H9 (cell line): ENCODE results near the gene ITGAE. TPM values are rescaled to one million over a fixed set of nuclear protein-coding genes. Genes with fewer than 3 reads are reported as not detected.

Experiments
- DNase-seq: peaks from one replicate; pipeline ENCODE4 v3.0.0-alpha.2; 2017
- H2AFZ ChIP-seq: one replicate; pipeline ENCODE4 v1.6.1; 2013; ENCODE audit warnings: mild to moderate bottlenecking, low read length, control low read depth, moderate library complexity
- H2AK5ac ChIP-seq: 2 replicates; pipeline ENCODE4 v1.6.1; 2013; ENCODE audit warnings: low read length, control low read depth, mixed read lengths; ENCODE audit not compliant: insufficient read length
- H2BK120ac ChIP-seq: one replicate; pipeline ENCODE4 v1.6.1; 2013; ENCODE audit warnings: low read depth, mild to moderate bottlenecking, low read length, control low read depth, inconsistent platforms; ENCODE audit not compliant: poor library complexity, severe bottlenecking
- H2BK12ac ChIP-seq: 2 replicates; pipeline ENCODE4 v1.6.1; 2013; ENCODE audit warnings: low read length, control low read depth, mixed read lengths, low read depth; ENCODE audit not compliant: insufficient read length
- H2BK15ac ChIP-seq: 2 replicates; pipeline ENCODE4 v1.6.1; 2013; ENCODE audit warnings: low read depth, low read length, control low read depth
- H2BK20ac ChIP-seq: one replicate; pipeline ENCODE4 v1.6.1; 2013; ENCODE audit warnings: low read depth, mild to moderate bottlenecking, low read length, control low read depth, inconsistent platforms; ENCODE audit not compliant: poor library complexity, severe bottlenecking
- H2BK5ac ChIP-seq: 2 replicates; pipeline ENCODE4 v1.6.1; 2013; ENCODE audit warnings: low read length, control low read depth, mixed read lengths; ENCODE audit not compliant: insufficient read length
- H3K14ac ChIP-seq: 2 replicates; pipeline ENCODE4 v1.6.1; 2013; ENCODE audit warnings: low read length, control low read depth; ENCODE audit not compliant: insufficient read depth
- H3K18ac ChIP-seq: 2 replicates; pipeline ENCODE4 v1.6.1; 2013; ENCODE audit warnings: low read depth, mild to moderate bottlenecking, mixed read lengths, low read length, control low read depth; ENCODE audit not compliant: insufficient read length
- H3K23ac ChIP-seq: 2 replicates; pipeline ENCODE4 v1.6.1; 2013; ENCODE audit warnings: low read length, control low read depth, mixed read lengths, low read depth; ENCODE audit not compliant: insufficient read length
- H3K23me2 ChIP-seq: 2 replicates; pipeline ENCODE4 v1.6.1; 2013; ENCODE audit warnings: low read depth, mild to moderate bottlenecking, mixed read lengths, low read length, control low read depth; ENCODE audit not compliant: insufficient read length, poor library complexity, severe bottlenecking
- H3K27ac ChIP-seq: 2 replicates; pipeline ENCODE4 v1.5.1; 2013; ENCODE audit warnings: low read length, control low read depth, mixed read lengths, low read depth; ENCODE audit not compliant: insufficient read length
- H3K27me3 ChIP-seq: 2 replicates; pipeline ENCODE4 v1.6.1; 2013; ENCODE audit warnings: low read length, control low read depth, inconsistent platforms; ENCODE audit not compliant: insufficient read depth
- H3K4ac ChIP-seq: 2 replicates; pipeline ENCODE4 v1.6.1; 2013; ENCODE audit warnings: low read depth, mild to moderate bottlenecking, control low read depth, inconsistent platforms, low read length, moderate library complexity
- H3K4me1 ChIP-seq: 2 replicates; pipeline ENCODE4 v1.6.1; 2013; ENCODE audit warnings: low read length, control low read depth, inconsistent platforms; ENCODE audit not compliant: insufficient read depth
- H3K4me2 ChIP-seq: 2 replicates; pipeline ENCODE4 v1.6.1; 2013; ENCODE audit warnings: low read length, control low read depth, mixed read lengths; ENCODE audit not compliant: insufficient read length, insufficient read depth
- H3K56ac ChIP-seq: 2 replicates; pipeline ENCODE4 v1.6.1; 2013; ENCODE audit warnings: low read depth, mild to moderate bottlenecking, mixed read lengths, low read length, control low read depth; ENCODE audit not compliant: insufficient read length
- H3K79me1 ChIP-seq: 2 replicates; pipeline ENCODE4 v1.6.1; 2013; ENCODE audit warnings: low read depth, mild to moderate bottlenecking, moderate library complexity, low read length, control low read depth, inconsistent platforms; ENCODE audit not compliant: insufficient read depth, poor library complexity, severe bottlenecking
- H3K79me2 ChIP-seq: 2 replicates; pipeline ENCODE4 v1.6.1; 2013; ENCODE audit warnings: low read length, control low read depth, inconsistent platforms; ENCODE audit not compliant: insufficient read depth
- H3K9ac ChIP-seq: 2 replicates; pipeline ENCODE4 v1.6.1; 2013; ENCODE audit warnings: low read length, control low read depth, mixed read lengths; ENCODE audit not compliant: insufficient read length; ENCODE audit errors: extremely low read depth
- H3K9me3 ChIP-seq: one replicate; pipeline ENCODE4 v1.6.1; 2013; ENCODE audit warnings: low read depth, low read length, inconsistent platforms; ENCODE audit not compliant: control insufficient read depth
- H3T11ph ChIP-seq: one replicate; pipeline ENCODE4 v1.6.1; 2013; ENCODE audit warnings: mild to moderate bottlenecking, low read length, control low read depth, inconsistent platforms
- H4K20me1 ChIP-seq: one replicate; pipeline ENCODE4 v1.6.1; 2013; ENCODE audit not compliant: control insufficient read depth, insufficient read length, insufficient read depth
- H4K5ac ChIP-seq: 2 replicates; pipeline ENCODE4 v1.6.1; 2013; ENCODE audit warnings: low read depth, mild to moderate bottlenecking, mixed read lengths, low read length, control low read depth; ENCODE audit not compliant: insufficient read length
- H4K8ac ChIP-seq: replicated peaks from 2 replicates; pipeline ENCODE4 v1.6.1; 2013; ENCODE audit warnings: low read length, control low read depth, mixed read lengths, low read depth; ENCODE audit not compliant: insufficient read length
- H4K91ac ChIP-seq: 2 replicates; pipeline ENCODE4 v1.6.1; 2013; ENCODE audit warnings: low read depth, mild to moderate bottlenecking, moderate library complexity, mixed read lengths, low read length, control low read depth; ENCODE audit not compliant: insufficient read length
- H3K27ac Mint-ChIP-seq, 3 experiments: 2 replicates in 2 of 3; 3 replicates in 1 of 3; pipeline ENCODE4 v1.8.0; 2020 to 2021; ENCODE audit warnings: mixed read lengths in 3 of 3, mild to moderate bottlenecking in 1 of 3, moderate library complexity in 1 of 3
- H3K27me3 Mint-ChIP-seq: 2 replicates; pipeline ENCODE4 v1.8.0; 2021; ENCODE audit warnings: low read depth, mild to moderate bottlenecking, moderate library complexity, mixed read lengths
- H3K36me3 Mint-ChIP-seq, 3 experiments: 2 replicates in 2 of 3; 3 replicates in 1 of 3; pipeline ENCODE4 v1.8.0; 2020 to 2021; ENCODE audit warnings: low read depth in 3 of 3, mixed read lengths in 3 of 3; ENCODE audit not compliant: insufficient read depth in 1 of 3
- H3K4me1 Mint-ChIP-seq, 2 experiments: 2 replicates each; pipeline ENCODE4 v1.8.0; 2020; ENCODE audit warnings: mixed read lengths in 2 of 2
- H3K4me3 Mint-ChIP-seq, 2 experiments: 2 replicates in 1 of 2; 3 replicates in 1 of 2; pipeline ENCODE4 v1.8.0; 2020 to 2021; ENCODE audit warnings: mild to moderate bottlenecking in 2 of 2, mixed read lengths in 2 of 2, moderate library complexity in 1 of 2
- H3K9me3 Mint-ChIP-seq, 2 experiments: 2 replicates in 1 of 2; 3 replicates in 1 of 2; pipeline ENCODE4 v1.8.0; 2020; ENCODE audit warnings: mild to moderate bottlenecking in 2 of 2, mixed read lengths in 2 of 2, moderate library complexity in 1 of 2
- CTCF ChIP-seq: fragments of 200-600 bp; sonication (generic); conservative IDR thresholded peaks from 3 replicates; pipeline ENCODE4 v1.8.0; 2021; ENCODE audit warnings: antibody characterized with exemption, mild to moderate bottlenecking
- WGBS: extraction: QIAGEN DNeasy Blood & Tissue Kit; methylation state at CpG from one replicate; pipeline ENCODE4 v1.1.7; 2013; ENCODE audit warnings: missing lambda C conversion rate, low lambda C conversion rate, mixed read lengths; ENCODE audit not compliant: insufficient read length; ENCODE audit errors: extremely low coverage; 5-methylcytosine and 5-hydroxymethylcytosine counted together
- total RNA-seq: library from RNA; stranded (reverse); gene quantifications from 2 replicates; pipeline ENCODE4 v1.2.1, GENCODE V29; 2021

ITGAE gene
- total RNA-seq, 1 experiment from 2014 or later, result 23.5 TPM

DNA sequence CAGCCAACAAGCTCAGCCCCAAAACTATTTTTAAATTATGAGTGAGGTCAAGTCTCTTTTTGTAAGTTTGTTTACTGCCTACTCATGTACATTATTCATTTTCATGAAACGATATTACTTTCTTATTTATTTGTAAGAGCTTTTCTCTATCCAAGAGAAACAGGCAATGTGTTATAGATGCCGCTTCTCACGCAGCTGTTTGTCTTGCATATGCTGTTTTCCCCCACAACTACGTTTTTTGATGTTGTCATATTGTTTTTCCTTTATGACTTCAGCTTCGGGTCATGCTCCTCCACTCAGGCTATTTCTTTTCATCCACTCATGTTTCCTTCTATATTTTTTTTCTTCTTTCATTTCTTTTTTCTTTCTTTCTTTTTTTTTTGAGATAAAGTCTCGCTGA lies 20.0 kb downstream of the ITGAE start:
- Histone ChIP-seq H3K23me2 (no peaks in the 10 kb centered on the region), H3K9me3 (no peaks in the 10 kb centered on the region), H3K23ac (no peak overlapping the region), H3K27ac (no peak overlapping the region), H3K79me1 (no peaks in the 10 kb centered on the region), H4K5ac (no peak overlapping the region), H2BK20ac (no peak overlapping the region), H3K14ac (no peak overlapping the region), H4K91ac (no peak overlapping the region), H2BK15ac (no peak overlapping the region), H3K79me2 (no peaks in the 10 kb centered on the region), H3K56ac (no peak overlapping the region), H3K27me3 (no peaks in the 10 kb centered on the region), H2BK120ac (no peak overlapping the region), H4K20me1 (no peaks in the 10 kb centered on the region), H3T11ph (no peak overlapping the region), H3K4me2 (no peak overlapping the region), H2BK5ac (no peak overlapping the region), H2BK12ac (no peak overlapping the region), H2AFZ (no peak overlapping the region), H2AK5ac (no peak overlapping the region), H4K8ac (no peak overlapping the region), H3K4me1 (no peaks in the 10 kb centered on the region), H3K4ac (no peak overlapping the region), H3K18ac (no peak overlapping the region), H3K9ac (no peak overlapping the region)
- H3K36me3 Mint-ChIP-seq, result no peaks in the 10 kb centered on the region
- no peaks in the 10 kb centered on the region; a peak in 1 of 5 replicates for H3K9me3 Mint-ChIP-seq
- H3K27me3 Mint-ChIP-seq, result no peaks in the 10 kb centered on the region
- no peak for TF ChIP-seq CTCF
- no CpG with 5 or more reads among the region's 6 CpGs for WGBS
- H3K4me3 Mint-ChIP-seq, result no peak overlapping the region
- no peaks in the 10 kb centered on the region for H3K4me1 Mint-ChIP-seq
- H3K27ac Mint-ChIP-seq, result no peak overlapping the region
- no peak for DNase-seq
